Glomerular visceral epithelial cell (primary cell): ENCODE measurements around the gene NOTCH3.

Experiments used
- DNase-seq: peaks from one replicate; pipeline ENCODE4 v3.0.0-alpha.2; 2016; ENCODE audit errors: extremely low spot score

NOTCH3 gene

GRCh38 chr19:15236886-15237285 is 36.1 kb upstream of the NOTCH3 start:
- DNase-seq, result no peak

- DNase-seq, result no peak
These were observed 35.0 kb upstream of the NOTCH3 start for GRCh38 chr19:15235781-15236180.

GRCh38 chr19:15234431-15235130 is 33.8 kb upstream of the NOTCH3 start:
- DNase-seq, result no peak

GRCh38 chr19:15231271-15231670 is 30.5 kb upstream of the NOTCH3 start:
- DNase-seq, result no peak

GRCh38 chr19:15227261-15227660 is 26.5 kb upstream of the NOTCH3 start:
- no peak for DNase-seq

GRCh38 chr19:15225760-15226159 is 25.0 kb upstream of the NOTCH3 start:
- no peak for DNase-seq

GRCh38 chr19:15223649-15224361 is 23.0 kb upstream of the NOTCH3 start:
- DNase-seq, result no peak

GRCh38 chr19:15222738-15223648 is 22.2 kb upstream of the NOTCH3 start:
- peak; percentile 94 for DNase-seq

- no peak for DNase-seq
These were observed 20.0 kb upstream of the NOTCH3 start for GRCh38 chr19:15220833-15221232.

GRCh38 chr19:15218501-15218900 is 17.7 kb upstream of the NOTCH3 start:
- DNase-seq, result no peak

- no peak for DNase-seq
These were observed 15.6 kb upstream of the NOTCH3 start for GRCh38 chr19:15216363-15216762.

- no peak for DNase-seq
These were observed 13.1 kb upstream of the NOTCH3 start for GRCh38 chr19:15213715-15214381.

- no peak for DNase-seq
These were observed 11.9 kb upstream of the NOTCH3 start for GRCh38 chr19:15212711-15213110.

GRCh38 chr19:15210323-15210781 is 9.6 kb upstream of the NOTCH3 start:
- peak; percentile 36 for DNase-seq

GRCh38 chr19:15201374-15202023 is 704 bp upstream of the NOTCH3 start:
- DNase-seq, result no peak

GRCh38 chr19:15199661-15200552 is 888 bp downstream of the NOTCH3 start:
- no peak for DNase-seq

- no peak for DNase-seq
These were observed 1.7 kb downstream of the NOTCH3 start for GRCh38 chr19:15198951-15199660.

GRCh38 chr19:15197942-15198341 is 2.9 kb downstream of the NOTCH3 start:
- DNase-seq, result no peak

- DNase-seq, result no peak
These were observed 3.4 kb downstream of the NOTCH3 start for GRCh38 chr19:15197275-15197941.
